Brain microvascular endothelial cell (primary cell): ENCODE results near the gene CRYBG1.

Experiments used
- DNase-seq: peaks from one replicate; pipeline ENCODE4 v3.0.0-alpha.2; 2020
- H3K27ac ChIP-seq: fragments of 250-450 bp; sonication (Bioruptor Pico); 2 replicates; pipeline ENCODE4 v1.5.1; 2020; ENCODE audit warnings: mild to moderate bottlenecking, moderate library complexity
- H3K27me3 ChIP-seq: fragments of 250-450 bp; sonication (Bioruptor Pico); replicated peaks from 2 replicates; pipeline ENCODE4 v1.5.1; 2020; ENCODE audit warnings: mild to moderate bottlenecking
- H3K36me3 ChIP-seq: fragments of 250-450 bp; sonication (Bioruptor Pico); replicated peaks from 2 replicates; pipeline ENCODE4 v1.5.1; 2020; ENCODE audit warnings: mild to moderate bottlenecking
- H3K4me3 ChIP-seq: 2 replicates; pipeline ENCODE4 v1.5.1; 2011; ENCODE audit warnings: low read depth, mild to moderate bottlenecking, control low read depth, low read length, moderate library complexity
- CTCF ChIP-seq: IDR thresholded peaks from 2 replicates; pipeline ENCODE4 v1.5.1; 2011; ENCODE audit warnings: low read depth, mild to moderate bottlenecking, moderate library complexity, low read length, control low read depth, inconsistent platforms; ENCODE audit errors: missing control alignments
- in situ Hi-C: cut with HindIII; loops from 2 replicates; pipeline ENCODE4 v1.10.0; 2017; ENCODE audit warnings: low sequenced_read_pairs, low pct_ligation_motif_present

CRYBG1 gene

GRCh38 chr6:106381881-106382280, 21.4 kb downstream of the CRYBG1 start:
- Histone ChIP-seq H3K4me3 (no peak overlapping the region), H3K27me3 (no peaks in the 10 kb centered on the region), H3K27ac (no peak overlapping the region), H3K36me3 (no peaks in the 10 kb centered on the region)
- no peak for DNase-seq
- in situ Hi-C loops, result no loop called here
- TF ChIP-seq CTCF, result no peak

GRCh38 chr6:106383573-106383972, 23.1 kb downstream of the CRYBG1 start:
- H3K27me3 ChIP-seq, result no peaks in the 10 kb centered on the region
- no peak for DNase-seq
- no peaks in the 10 kb centered on the region for H3K36me3 ChIP-seq
- H3K27ac ChIP-seq, result no peak overlapping the region
- TF ChIP-seq CTCF, result no peak
- in situ Hi-C loops, result no loop called here
- no peak overlapping the region for H3K4me3 ChIP-seq

- H3K27ac ChIP-seq, result no peak overlapping the region
- in situ Hi-C loops, result no loop called here
- no peak for TF ChIP-seq CTCF
- H3K36me3 ChIP-seq, result no peaks in the 10 kb centered on the region
- no peak overlapping the region for H3K4me3 ChIP-seq
- no peaks in the 10 kb centered on the region for H3K27me3 ChIP-seq
- DNase-seq, result no peak
These were observed 25.0 kb downstream of the CRYBG1 start for GRCh38 chr6:106385530-106385929.

- DNase-seq, result no peak
- Histone ChIP-seq H3K36me3 (no peaks in the 10 kb centered on the region), H3K4me3 (no peak overlapping the region), H3K27me3 (no peaks in the 10 kb centered on the region), H3K27ac (no peak overlapping the region)
- in situ Hi-C loops, result no loop called here
- no peak for TF ChIP-seq CTCF
These were observed 27.4 kb downstream of the CRYBG1 start for GRCh38 chr6:106387875-106388274.

- Histone ChIP-seq H3K36me3 (no peaks in the 10 kb centered on the region), H3K27me3 (no peaks in the 10 kb centered on the region), H3K27ac (no peak overlapping the region), H3K4me3 (no peak overlapping the region)
- DNase-seq, result no peak
- no peak for TF ChIP-seq CTCF
- in situ Hi-C loops, result no loop called here
These were observed 29.6 kb downstream of the CRYBG1 start for GRCh38 chr6:106390088-106390487.

GRCh38 chr6:106396426-106397220, 36.1 kb downstream of the CRYBG1 start:
- Histone ChIP-seq H3K36me3 (no peaks in the 10 kb centered on the region), H3K27ac (no peak overlapping the region), H3K4me3 (no peak overlapping the region), H3K27me3 (no peaks in the 10 kb centered on the region)
- no peak for DNase-seq
- no peak for TF ChIP-seq CTCF
- in situ Hi-C loops, result no loop called here
